SH-SY5Y (cell line): ENCODE data around the gene RNF7.

Experiments
- GATA2 ChIP-seq: IDR thresholded peaks from 2 replicates; pipeline ENCODE4 v1.6.1; 2011; ENCODE audit warnings: mild to moderate bottlenecking, low read depth, low read length
- GATA3 ChIP-seq: IDR thresholded peaks from 2 replicates; pipeline ENCODE4 v1.6.1; 2011; ENCODE audit warnings: low read depth, mild to moderate bottlenecking, low read length, moderate library complexity

Gene RNF7

GRCh38 chr3:141738022-141738890, at the start of gene RNF7:
RNF7 (plus strand) TSS chr3:141738298; CDS start chr3:141738342, 44 bp downstream.
- TF ChIP-seq GATA2 (peak; percentile 65), GATA3 (no peak)

GRCh38 chr3:141690431-141691072, 47.5 kb upstream of the RNF7 start:
- TF ChIP-seq GATA2, result no peak

GRCh38 chr3:141699324-141699723, 38.8 kb upstream of the RNF7 start:
- no peak for TF ChIP-seq GATA3
- TF ChIP-seq GATA2, result no peak

- no peak for TF ChIP-seq GATA2
- TF ChIP-seq GATA3, result no peak
Observed at GRCh38 chr3:141699897-141700296, 38.2 kb upstream of the RNF7 start.

GRCh38 chr3:141707741-141708203, 30.3 kb upstream of the RNF7 start:
- TF ChIP-seq GATA2 (no peak), GATA3 (no peak)

GRCh38 chr3:141708367-141708766, 29.7 kb upstream of the RNF7 start:
- TF ChIP-seq GATA2, result no peak
- TF ChIP-seq GATA3, result no peak

GRCh38 chr3:141709126-141709770, 28.9 kb upstream of the RNF7 start:
- TF ChIP-seq GATA2, result no peak
- no peak for TF ChIP-seq GATA3

- TF ChIP-seq GATA3 (no peak), GATA2 (no peak)
Observed at GRCh38 chr3:141710121-141710520, 28.0 kb upstream of the RNF7 start.

- TF ChIP-seq GATA2, result no peak
- no peak for TF ChIP-seq GATA3
Observed at GRCh38 chr3:141710888-141711616, 27.0 kb upstream of the RNF7 start.

GRCh38 chr3:141714671-141715070, 23.4 kb upstream of the RNF7 start:
- no peak for TF ChIP-seq GATA2
- no peak for TF ChIP-seq GATA3

GRCh38 chr3:141722081-141722480, 16.0 kb upstream of the RNF7 start:
- TF ChIP-seq GATA2 (no peak), GATA3 (no peak)

GRCh38 chr3:141722648-141723047, 15.4 kb upstream of the RNF7 start:
- TF ChIP-seq GATA3, result no peak
- no peak for TF ChIP-seq GATA2

GRCh38 chr3:141723255-141723654, 14.8 kb upstream of the RNF7 start:
- TF ChIP-seq GATA2, result no peak
- no peak for TF ChIP-seq GATA3

- TF ChIP-seq GATA3 (no peak), GATA2 (no peak)
Observed at GRCh38 chr3:141724186-141724585, 13.9 kb upstream of the RNF7 start.
